Measurements from ENCODE around the gene CNTN2. TPM values are rescaled to one million over a fixed set of nuclear protein-coding genes. Genes with fewer than 3 reads are reported as not detected.

Gene CNTN2
- total and polyA plus RNA-seq, 2 of the 8 experiments (the other 6 are each of a cell fraction or from before 2014, with no cell fraction given), result 1.2 to 3.9 TPM

GRCh38 chr1:205121660-205122488 lies 78.9 kb downstream of the CNTN2 start, which contains the start of gene RBBP5 (continued):
- peak in 1 of 2 experiments; percentile 91; a peak in 1 of 3 replicates for TF ChIP-seq EP300 (IDR thresholded peaks at IDR 0.05; ENCODE audit: borderline replicate concordance in 1 of 2, low read depth in 2 of 2, low read length in 2 of 2)
- TF ChIP-seq TAF7 (optimal IDR thresholded peaks at IDR 0.05; ENCODE audit: borderline replicate concordance, low read depth, low read length), result peak; percentile 94
- no peak for TF ChIP-seq TCF12 (IDR thresholded peaks at IDR 0.05; ENCODE audit: low read depth, low read length)
- no peak for TF ChIP-seq NRF1 (IDR thresholded peaks at IDR 0.05; ENCODE audit: low read depth, low read length)
- peak; percentile 98 for TF ChIP-seq ASH2L (IDR thresholded peaks at IDR 0.05; ENCODE audit: low read length)
- peak; percentile 89 for TF ChIP-seq CREB1 (IDR thresholded peaks at IDR 0.05)
- no peak for TF ChIP-seq SP2 (IDR thresholded peaks at IDR 0.05; ENCODE audit: low read length)
- no peak for TF ChIP-seq CHD7 (IDR thresholded peaks at IDR 0.05; ENCODE audit: insufficient replicate concordance, low read length)
- no peak; the same call in 1 of the 2 replicates for TF ChIP-seq EGR1 (IDR thresholded peaks at IDR 0.05; ENCODE audit: borderline replicate concordance, low read depth, low read length)
- peak; percentile 73 for TF ChIP-seq MAX (IDR thresholded peaks at IDR 0.05)

Measured in H1 (cell line).